ENCODE data around the gene HMBS.
A peak's percentile ranks its signal among the peaks of the same experiment; 100 is the strongest.
"Not testable (repeated sequence)": the region's sequence is repeated elsewhere in the genome, so short reads cannot be mapped to it uniquely, and the experiment has no call there.

The HMBS gene

GRCh38 chr11:119084663-119085436 lies at the start of gene HMBS:
Gene HMBS, plus strand, starts transcription at chr11:119084881. Its CDS starts 153 bp downstream, at chr11:119085034.
- DNase-seq (ENCODE audit: low spot score), result peak; percentile 87

DNA sequence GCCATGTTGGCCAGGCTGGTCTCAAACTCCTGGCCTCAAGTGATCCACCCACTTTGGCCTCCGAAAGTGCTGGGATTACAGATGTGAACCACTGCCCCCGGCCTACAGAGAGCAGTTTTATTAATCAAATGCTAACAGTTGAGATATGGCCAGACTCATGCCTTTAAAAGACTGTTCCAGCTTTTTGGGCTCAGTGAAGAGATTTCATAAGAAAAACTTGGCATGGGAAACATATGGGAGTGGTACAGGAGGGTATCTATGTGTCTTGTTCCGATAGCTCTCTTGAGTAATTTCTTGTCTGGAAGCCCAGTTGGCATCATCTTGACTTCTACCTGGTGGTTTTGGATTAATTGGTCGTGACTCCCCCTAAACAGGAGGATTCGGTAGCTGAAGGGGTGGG lies 45.8 kb upstream of the HMBS start:
- DNase-seq (ENCODE audit: low spot score), result no peak

GRCh38 chr11:119039471-119039870 lies 45.2 kb upstream of the HMBS start:
- DNase-seq (ENCODE audit: low spot score), result not testable (repeated sequence)

GRCh38 chr11:119041821-119042514 lies 42.7 kb upstream of the HMBS start:
- DNase-seq (ENCODE audit: low spot score), result no peak

DNA sequence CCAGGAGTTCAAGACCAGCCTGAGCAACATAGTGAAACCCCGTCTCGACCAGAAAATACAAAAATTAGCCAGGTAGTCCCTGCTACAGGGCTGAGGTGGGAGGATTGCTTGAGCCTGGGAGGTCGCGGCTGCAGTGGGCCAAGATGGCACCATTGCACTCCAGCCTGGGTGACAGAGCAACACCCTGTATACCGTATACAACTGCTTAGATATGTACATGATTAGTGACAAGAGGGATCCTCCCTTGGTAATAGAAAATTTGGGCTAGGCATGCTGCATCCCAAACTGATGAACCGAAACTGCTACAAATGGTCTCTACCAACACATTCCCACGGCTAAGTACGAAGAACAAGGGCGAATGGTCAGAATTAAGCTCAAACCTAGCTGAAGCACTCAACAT lies 41.8 kb upstream of the HMBS start:
- DNase-seq (ENCODE audit: low spot score), result no peak

DNA sequence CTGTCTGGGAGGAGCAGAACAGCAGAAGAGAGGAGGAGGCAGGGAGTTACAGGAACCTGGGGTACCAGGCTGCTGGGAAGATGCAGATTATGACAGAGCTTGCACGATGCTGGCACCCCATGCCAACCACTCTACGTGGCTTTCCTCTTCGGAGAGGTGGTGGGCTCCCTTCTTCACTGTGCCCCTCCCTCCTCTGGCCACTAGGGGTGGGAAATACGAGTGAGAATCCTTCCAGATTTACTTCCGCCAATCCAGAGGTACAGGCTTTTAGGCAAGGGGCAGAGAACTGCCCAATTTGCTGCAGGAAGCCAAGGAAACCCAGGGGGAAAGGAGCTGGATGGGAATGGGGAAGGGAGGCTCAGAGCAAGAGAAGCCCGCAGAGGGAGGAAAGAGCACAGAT lies 40.0 kb upstream of the HMBS start:
- no peak for DNase-seq (ENCODE audit: low spot score)

- DNase-seq (ENCODE audit: low spot score), result no peak
Measured at GRCh38 chr11:119046489-119046888, 38.2 kb upstream of the HMBS start.

GRCh38 chr11:119047205-119047604 lies 37.5 kb upstream of the HMBS start:
- no peak for DNase-seq (ENCODE audit: low spot score)

DNA sequence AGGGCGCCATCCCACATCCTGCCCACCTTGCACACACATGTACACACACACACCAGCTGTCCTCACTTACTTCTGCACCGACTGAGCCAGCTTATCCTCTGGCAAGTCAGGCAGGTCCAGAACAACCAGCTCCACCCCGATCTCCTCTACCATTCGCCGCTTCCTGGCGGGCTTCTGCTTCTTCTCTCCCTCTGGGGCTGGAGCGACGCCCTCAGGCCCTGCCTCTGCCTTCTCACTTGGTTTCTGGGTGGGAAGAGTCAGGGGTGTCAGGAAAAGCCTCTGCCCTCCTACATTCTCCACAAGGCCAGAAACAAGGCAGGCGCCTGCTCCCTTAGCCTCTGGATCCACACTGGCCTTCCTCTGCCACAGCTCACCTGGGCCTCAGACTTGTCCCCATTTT lies 36.0 kb upstream of the HMBS start:
- DNase-seq (ENCODE audit: low spot score), result no peak

GRCh38 chr11:119049081-119049480 lies 35.6 kb upstream of the HMBS start:
- DNase-seq (ENCODE audit: low spot score), result no peak

- DNase-seq (ENCODE audit: low spot score), result no peak
Measured at GRCh38 chr11:119051440-119052162, 33.1 kb upstream of the HMBS start.

DNA sequence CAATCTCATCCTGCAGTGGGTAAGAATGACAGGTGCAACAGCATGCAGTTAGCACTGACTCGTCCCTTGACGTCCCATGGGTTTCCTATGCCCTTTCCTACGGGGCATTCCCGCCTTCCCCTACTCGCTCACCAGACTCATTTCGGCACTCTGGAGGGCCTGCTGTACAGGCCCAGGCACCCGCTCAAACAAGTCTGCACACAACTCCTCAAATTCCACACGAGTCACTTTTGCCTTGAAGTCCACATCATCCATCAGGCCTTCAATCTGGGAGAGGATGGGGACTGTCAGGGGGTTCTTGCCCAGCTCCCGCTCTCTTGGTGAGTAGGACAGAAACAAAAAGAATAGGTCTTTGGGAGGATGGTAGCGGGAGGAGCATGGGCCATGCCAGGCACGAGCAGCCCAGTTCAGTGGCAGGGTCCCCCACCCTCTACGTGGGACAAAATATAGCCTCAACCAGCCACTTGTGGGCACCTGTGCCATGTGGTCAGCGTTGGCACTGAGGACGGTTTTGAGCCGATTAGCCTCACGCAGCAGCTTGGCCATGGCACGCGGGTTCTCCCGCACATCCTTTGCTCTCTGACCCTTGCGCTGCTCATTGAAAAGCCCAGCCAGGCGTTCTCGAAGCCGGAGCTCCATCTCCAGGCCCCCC lies 32.4 kb upstream of the HMBS start:
- no peak for DNase-seq (ENCODE audit: low spot score)

DNA sequence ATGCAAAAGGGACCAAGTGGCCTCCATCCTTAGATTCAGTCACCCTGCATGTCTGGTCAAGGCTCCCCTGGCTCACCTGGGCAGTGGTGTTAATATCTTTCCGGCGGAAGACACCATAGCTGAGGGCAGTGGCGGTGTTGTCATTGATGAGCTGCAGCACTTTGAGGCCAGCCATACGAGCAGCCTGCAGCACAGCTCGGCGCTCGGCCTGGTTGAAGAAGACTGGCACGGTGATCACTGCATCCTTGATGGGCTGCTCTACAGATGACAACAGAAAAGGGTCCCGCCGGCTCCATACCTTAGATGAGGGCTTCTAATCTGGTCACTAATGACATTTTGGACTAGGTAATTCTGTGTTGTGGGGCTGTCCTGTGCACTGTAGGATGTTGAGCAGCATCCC lies 30.3 kb upstream of the HMBS start:
- DNase-seq (ENCODE audit: low spot score), result no peak

DNA sequence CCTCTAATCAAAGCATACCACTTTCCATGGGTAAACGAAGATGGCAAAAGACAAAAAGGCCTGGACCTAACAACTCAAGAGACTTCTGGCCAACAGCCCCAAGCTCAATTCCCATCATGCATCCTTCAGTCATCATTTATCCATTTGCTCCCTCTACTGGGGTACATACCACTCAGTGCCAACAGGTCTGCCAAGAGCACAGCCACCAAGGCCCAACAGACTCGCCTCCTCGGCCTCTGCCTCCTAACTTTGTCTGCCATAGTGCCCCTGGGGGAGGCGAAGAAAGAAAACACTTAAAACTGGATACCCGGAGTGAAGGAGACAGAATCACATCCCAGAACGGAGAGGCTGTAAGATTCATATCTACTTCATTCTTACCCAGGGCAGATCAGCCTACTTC lies 28.8 kb upstream of the HMBS start:
- DNase-seq (ENCODE audit: low spot score), result no peak

- peak; percentile 61 for DNase-seq (ENCODE audit: low spot score)
Measured at GRCh38 chr11:119056421-119056999, 28.2 kb upstream of the HMBS start.

DNA sequence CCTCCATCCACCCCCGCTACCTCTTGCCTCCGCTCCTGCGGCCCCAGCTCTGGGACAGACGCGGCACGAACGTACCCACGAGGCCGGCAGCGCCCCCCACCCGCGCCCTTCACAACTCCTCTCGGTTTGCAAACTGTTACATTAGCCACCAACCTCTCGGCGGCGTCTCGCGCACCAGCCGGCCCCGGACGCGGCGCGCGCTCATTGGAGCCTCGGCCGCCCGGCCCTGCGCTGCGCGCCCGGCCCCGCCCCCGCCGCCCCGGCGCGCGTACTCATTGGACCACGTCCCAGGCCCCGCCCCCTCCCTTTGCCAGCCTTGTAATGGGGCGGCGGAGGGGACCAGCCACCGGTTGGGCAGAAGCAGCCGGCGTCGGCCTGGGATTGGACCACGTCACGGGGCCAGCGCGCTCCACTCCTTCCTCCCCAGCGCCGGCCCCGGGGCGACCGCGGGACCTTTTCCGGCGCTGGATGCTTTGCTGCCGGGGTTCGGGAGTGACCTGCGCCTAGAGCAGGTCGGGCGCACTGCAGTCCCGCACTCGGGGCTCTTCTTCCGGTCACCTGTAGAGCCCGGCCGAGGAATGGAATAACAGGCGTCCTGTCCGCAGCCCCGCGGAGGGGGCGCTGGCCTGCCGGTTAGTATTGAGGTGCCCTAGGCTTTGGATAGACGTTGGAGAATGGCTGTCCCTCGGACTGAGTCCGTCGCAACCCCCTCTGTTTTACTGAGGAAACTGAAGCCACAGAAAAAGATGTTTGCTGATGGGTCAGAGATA lies 27.5 kb upstream of the HMBS start, which contains the start of gene HYOU1:
Gene HYOU1 (minus strand): TSS at position 206 of the 770 bp plus-strand sequence. CDS start 1,045 bp downstream, outside the sequence.
- DNase-seq (ENCODE audit: low spot score), result peak; percentile 98

GRCh38 chr11:119059128-119059527 lies 25.6 kb upstream of the HMBS start:
- DNase-seq (ENCODE audit: low spot score), result not testable (repeated sequence)

DNA sequence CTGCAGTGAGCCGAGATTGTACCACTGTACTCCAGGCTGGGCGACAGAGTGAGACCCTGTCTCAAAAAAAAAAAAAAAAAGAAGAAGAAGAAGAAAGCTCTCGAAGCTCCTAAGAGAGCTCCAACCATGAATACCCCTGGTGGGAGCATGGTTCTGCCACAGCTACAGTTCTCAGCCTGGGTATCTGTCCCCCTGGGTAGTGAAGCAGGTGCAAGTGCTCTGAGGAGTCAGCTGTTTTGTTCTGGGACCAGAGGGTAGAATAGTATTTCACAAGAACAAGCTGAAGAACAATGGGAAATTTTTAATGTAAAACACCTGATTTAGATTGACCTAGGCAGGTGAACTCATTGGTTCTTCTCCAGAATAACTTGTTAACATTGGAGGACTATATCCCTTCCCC lies 23.4 kb upstream of the HMBS start:
- no peak for DNase-seq (ENCODE audit: low spot score)

DNA sequence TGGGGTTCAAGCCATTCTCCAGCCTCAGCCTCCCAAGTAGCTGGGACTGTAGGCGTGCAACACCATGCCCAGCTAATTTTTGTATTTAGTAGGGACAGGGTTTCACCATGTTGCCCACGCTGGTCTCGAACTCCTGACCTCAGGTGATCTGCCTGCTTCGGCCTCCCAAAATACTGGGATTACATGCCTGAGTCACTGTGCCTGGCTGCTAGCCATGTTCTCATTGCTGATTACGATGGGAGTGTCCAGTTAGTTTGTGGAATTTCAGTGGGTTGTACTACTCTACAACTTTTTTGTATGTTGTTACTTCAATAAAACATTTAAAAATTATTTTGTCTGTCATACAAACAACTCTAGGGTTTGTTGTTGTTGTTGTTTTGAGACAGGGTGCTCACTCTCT lies 21.9 kb upstream of the HMBS start:
- DNase-seq (ENCODE audit: low spot score), result no peak

GRCh38 chr11:119065369-119065768 lies 19.3 kb upstream of the HMBS start:
- peak; percentile 53 for DNase-seq (ENCODE audit: low spot score)
